DLD1 (cell line): ENCODE results near the gene EHMT1.
"Not testable (repeated sequence)": the region's sequence is repeated elsewhere in the genome, so short reads cannot be mapped to it uniquely, and the experiment has no call there.

Experiments
- in situ Hi-C: cut with HindIII; loops from 2 replicates; pipeline ENCODE4 v1.10.0; 2017; ENCODE audit warnings: low sequenced_read_pairs

Gene EHMT1

DNA sequence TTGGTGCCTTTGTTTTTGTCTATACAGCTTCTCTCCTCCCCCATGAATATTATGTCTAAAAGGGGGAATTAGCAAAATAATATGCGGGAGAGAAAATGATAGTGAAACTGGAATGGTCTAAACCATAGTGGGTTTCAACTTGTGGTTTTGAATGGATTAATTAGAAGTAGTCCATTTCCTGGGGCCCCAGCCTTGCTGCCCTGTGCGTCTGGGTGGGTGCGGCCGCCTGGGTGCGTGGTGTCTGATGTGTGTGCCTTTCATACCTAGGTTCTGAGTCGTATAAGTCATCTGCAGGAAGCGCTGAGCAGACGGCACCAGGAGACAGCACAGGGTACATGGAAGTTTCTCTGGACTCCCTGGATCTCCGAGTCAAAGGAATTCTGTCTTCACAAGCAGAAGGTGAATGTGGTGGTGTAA is 138.8 kb downstream of the EHMT1 start:
- in situ Hi-C loops: no loop called here

DNA sequence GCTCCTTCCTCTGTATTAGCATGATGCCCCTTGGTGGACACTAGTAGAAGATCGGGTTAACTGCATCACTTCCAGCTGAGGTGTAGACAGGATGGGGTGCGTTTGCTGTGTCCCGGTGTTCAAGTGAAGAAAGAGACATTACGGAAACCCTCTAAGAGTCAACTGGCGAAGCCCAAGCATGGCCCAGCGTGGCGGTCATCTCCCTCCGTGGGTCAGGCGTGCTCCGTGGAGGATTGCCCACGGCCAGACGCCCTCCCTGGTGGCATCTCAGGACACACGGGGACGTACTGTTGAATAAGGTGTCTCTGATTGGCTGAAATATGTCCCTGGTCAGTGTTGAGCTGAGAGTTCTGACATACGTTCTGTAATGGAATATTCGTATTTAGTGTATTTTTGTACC is 139.3 kb downstream of the EHMT1 start:
- in situ Hi-C loops: no loop called here

DNA sequence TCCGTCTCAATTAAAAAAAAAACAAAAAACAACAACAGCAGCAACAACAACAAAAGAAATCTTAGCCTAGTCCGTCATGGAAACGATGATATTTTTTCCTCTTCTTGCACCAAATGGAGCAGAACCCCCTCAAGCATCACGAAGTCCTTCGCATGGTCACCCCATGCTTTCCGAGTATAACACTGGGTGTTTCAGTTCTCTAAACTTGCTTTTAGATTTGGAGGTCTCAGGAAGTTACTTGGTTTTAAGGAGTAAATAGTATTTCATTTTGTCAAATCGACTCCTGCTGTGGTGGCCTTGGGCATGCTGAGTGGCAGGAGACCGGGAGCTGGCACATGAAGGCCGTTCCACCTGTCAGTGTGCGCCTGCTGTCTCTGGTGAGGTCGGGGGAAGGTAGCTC is 140.3 kb downstream of the EHMT1 start:
- in situ Hi-C loops: no loop called here

DNA sequence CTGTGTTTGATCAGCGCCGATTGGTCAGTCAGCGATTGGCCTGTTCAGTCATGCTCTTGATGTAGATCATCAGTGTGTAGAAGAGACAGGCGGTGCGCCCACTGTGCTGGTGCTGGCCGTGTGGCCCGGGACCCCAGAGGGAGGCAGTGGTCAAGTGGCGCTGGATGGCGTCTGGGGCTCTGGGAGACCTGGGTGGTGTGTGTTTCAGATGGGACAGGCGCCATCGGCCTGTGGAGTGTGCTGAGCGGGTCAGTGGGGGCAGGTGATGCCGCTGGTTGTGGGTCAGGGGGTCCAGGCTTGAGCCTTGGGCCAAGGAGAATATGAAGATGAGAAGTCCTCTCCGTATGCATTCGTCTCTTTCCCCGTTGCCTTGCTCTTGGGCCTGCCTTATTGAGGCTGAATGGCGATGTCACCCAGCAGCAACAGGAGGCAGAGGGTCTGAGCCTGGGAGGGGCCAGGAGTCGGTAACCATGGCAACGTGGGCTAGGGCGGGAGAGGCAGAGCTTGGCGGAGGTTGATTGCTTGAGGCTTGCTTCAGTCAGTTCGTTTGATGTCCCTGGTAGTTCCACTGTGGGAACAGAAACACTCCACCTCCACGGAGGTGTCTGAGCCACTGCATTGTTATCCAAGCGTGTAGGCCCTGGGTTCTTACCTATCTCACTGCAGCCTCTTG is 141.0 kb downstream of the EHMT1 start:
- in situ Hi-C loops: no loop called here

DNA sequence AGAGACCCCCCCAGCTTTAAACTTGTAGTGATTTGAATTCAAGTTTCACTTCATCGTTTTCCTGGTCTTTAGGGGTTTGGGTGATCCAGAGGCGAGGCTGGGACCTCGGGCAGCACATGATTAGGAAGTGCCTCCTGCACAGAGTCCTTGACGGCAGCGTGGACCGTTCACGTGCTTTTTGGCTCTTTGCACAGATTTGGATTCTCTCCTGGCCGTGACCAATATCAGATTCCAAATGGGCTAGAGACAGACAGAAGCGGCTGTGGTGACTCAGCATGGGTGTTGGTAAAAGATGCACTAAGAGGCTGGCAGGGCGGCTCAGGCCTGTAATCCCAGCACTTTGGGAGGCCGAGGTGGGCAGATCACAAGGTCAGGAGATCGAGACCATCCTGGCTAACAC is 141.6 kb downstream of the EHMT1 start:
- in situ Hi-C loops: no loop called here

DNA sequence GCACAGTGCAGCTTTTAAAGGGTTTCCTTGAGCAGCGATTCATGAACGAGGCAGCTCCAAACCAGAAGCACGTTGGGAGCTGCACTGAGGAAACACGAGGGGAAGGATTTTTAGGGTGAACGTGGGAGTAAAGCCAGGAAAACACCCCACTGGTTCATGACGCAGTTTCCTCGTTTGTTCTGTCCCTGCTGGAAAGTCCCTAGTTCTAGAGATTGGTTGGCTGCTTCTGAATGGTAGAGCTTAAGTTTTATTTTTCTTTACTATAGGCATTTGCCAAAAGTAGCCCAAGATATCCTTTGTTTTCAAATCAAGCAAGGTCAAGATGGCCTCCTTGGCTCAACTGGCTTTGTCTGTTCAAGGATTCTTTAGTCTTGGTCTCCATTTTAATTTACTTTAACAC is 142.2 kb downstream of the EHMT1 start:
- in situ Hi-C loops: no loop called here

DNA sequence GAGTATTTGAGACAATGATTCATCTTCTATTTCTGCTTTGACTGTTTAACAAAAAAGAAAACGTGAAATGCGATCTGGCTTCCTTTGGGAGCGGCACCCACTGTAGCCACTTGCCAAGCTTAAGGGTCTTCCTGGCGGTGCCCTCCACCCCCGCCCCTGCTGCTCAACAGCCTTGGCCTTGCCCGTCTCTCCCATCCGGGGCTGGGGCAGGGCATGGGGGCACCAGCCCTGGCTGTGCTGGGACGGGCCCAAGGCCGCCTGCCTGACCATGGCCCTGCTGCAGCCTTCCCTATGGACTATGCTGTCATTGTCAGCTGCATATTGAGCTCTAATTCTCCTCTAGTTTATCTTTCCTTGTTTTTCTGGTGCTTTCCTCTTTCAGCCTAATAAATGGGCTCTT is 143.0 kb downstream of the EHMT1 start:
- in situ Hi-C loops: no loop called here

DNA sequence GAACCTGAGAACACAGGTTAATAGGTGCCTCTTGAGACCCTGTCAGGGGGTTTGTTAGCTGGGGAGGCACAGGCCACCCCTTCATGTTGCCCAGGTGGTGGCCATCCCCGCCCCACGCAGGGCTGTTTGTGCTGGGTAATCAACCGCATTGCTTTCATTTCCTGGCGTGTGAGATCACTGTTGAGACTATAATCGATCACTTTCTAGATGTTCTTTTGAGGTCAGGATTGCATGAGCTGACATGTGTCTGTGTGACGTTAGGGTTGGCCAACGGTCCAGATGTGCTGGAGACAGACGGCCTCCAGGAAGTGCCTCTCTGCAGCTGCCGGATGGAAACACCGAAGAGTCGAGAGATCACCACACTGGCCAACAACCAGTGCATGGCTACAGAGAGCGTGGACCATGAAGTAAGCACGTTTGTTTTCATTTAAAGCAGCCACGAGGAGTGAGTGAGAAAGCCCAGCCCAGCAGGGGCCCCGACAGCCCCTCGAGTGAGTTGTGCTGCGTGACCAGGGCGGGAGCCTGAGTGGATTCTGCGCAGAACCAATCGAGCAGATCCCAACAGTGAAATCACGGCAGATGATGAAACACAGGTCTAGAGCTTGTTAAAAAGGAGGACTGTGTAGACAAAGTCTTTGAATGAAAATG is 143.7 kb downstream of the EHMT1 start:
- in situ Hi-C loops: no loop called here

DNA sequence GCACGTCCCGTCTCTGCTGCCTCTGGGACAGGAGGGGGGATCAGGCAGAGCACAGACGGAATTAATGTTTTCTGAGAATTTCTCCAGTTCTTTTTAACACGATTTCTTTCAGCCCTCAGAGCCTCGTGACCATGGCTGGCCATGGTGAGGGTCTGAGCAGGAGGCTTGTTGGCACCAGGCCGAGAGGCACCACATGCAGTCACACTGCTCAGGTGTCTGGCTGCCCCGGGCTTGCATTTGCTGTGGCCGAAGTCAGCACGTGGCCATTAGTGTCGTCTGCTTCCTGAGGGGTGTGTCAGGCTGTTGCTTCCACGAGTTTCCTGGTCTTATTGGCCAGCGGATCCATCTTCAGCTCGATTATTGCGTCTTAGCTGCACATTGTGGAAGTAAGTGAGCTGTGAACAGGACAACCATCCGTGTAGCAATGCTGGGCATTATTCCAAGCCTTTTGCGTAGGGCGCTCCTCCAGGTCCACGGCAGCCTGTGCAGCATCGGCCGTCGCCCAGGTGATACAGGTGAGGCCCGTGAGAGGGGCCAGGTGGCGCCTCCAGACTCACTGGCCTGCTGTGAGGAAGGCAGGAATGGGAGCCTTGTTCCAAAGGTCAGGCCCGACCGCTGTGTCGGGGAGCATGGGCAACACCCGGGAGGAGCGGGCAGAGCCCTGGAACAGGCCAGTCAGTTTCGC is 144.6 kb downstream of the EHMT1 start:
- in situ Hi-C loops: no loop called here

DNA sequence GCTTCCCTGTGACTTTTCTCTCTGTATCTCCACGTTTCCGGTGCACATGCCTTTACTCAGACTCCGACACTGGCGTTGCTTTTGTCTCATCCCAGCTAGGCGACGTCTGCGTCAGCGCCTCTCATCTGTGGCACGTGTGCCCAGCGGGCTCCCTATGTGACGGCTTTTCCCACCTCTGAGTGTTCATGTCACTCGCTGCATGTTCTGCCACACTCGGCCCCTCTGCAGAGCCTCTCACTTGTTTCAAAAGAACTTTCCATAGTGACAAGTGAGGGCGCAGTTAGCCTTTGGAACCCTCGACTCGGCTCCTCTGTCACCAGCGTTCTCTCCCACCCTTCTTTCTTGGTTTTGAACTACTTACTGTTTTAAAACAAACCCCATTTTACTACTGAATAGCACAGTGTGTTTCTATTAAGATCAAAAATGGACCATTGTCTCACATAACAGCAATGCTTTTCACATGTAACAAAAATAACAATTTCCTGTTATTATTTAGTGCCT is 145.4 kb downstream of the EHMT1 start:
- in situ Hi-C loops: no loop called here

DNA sequence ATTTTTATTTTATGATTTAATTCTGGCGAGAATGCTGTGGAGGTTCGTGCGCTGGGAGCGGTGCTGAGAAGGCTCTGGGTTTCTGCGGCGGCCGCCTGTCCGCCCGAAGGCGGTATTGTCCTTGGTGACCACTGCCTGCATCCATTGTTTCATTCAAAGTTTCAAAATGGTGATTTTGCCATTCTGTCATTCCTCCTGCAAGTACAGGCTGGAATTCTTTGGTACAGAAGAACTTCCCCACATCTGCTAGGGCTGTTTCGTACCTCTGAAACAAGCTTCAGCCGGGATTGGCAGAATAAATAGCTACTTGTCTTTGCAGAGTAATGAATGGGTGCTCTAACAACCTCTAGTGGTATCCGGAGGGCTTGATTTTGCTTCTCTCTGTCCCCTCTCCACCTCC is 146.2 kb downstream of the EHMT1 start:
- in situ Hi-C loops: no loop called here

DNA sequence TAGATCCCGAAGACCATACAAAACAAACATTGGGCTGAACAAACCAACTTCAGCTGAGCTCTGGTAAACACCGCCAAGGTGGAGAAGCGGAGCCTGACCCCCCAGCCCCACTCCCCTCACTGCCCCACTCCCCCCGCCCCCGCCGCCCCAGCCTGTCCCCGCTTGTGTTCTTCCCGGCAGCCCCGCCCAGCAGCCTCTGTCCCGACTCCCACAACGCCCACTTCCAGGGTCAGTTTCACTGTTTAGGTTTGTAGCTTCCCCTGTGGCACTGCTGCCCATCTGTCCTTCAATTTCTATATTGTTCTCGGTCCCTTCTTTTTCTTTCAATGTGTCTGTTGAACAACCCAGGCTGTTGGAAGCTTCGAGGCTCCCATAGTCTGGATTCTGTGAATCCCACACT is 146.7 kb downstream of the EHMT1 start:
- in situ Hi-C loops: no loop called here

DNA sequence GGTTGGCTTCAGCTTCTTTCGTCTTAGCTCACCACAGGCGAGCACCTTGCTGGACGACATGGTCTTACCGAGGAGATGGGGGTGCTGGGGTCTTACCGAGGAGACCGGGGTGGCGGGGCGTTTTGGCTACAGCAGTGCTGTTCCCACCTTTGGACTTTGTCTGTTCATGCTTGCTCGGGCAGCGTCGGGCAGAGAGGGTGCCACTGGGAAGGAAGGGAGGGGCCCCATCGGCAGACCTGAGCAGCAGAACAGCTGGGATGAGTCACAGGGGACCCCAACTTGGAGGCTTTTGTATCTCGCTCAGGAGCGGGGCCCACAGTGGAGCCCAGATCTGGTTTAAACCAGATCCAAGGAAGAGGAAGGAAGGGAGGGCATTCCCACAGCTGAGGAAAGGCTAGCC is 152.8 kb downstream of the EHMT1 start:
- in situ Hi-C loops: no loop called here

DNA sequence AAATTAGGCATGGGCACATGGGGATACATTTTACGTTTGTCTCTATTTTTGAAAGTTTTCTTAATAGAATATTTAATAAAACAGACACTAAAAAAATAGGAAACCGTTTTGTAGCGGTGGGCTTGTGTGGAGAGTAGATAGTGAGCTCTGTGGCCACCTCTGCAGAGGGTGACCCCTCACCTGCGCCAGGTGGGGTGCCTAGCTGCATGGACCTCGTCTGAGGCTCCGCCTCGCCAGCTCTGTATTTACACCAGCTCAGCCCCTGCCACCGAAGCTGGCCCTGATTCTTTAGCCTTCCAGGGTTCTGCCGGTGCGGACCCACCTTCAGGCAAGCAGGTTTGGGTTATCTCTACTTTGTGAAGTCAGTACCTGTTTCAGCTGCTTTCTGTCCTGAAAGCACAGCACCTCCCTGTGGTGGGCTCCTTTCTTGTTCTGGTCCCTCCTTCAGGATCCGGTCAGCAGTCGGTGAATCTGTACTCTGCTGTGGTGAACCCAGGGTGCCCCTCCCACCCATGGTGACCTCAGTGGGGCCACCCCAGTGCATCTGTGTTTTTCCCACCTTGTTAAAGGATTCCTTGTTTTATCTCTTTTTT is 153.6 kb downstream of the EHMT1 start:
- in situ Hi-C loops: no loop called here

DNA sequence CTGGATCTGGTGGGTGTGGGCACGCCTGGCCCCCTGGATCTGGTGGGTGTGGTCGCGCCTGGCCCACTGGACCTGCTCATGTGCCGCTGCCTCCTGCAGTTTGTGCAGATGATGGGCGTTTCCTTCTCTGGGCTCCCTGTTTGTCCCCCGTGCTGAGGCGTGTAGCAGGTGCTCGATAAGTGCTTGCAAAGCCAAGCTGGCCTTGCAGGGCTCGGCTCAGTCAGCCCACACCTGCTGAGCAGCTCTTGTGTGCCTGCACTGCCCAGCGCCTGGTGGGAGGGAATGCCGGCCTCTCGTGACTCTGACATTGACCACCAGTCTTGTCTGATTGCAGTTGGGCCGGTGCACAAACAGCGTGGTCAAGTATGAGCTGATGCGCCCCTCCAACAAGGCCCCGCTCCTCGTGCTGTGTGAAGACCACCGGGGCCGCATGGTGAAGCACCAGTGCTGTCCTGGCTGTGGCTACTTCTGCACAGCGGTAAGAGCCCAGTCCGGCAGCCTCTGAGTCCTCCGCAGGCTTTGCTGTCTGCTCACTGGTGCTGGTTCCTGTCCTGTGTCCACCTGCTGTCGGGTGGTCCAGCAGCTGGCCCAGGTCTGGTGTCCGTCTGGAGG is 156.1 kb downstream of the EHMT1 start:
- in situ Hi-C loops: no loop called here

DNA sequence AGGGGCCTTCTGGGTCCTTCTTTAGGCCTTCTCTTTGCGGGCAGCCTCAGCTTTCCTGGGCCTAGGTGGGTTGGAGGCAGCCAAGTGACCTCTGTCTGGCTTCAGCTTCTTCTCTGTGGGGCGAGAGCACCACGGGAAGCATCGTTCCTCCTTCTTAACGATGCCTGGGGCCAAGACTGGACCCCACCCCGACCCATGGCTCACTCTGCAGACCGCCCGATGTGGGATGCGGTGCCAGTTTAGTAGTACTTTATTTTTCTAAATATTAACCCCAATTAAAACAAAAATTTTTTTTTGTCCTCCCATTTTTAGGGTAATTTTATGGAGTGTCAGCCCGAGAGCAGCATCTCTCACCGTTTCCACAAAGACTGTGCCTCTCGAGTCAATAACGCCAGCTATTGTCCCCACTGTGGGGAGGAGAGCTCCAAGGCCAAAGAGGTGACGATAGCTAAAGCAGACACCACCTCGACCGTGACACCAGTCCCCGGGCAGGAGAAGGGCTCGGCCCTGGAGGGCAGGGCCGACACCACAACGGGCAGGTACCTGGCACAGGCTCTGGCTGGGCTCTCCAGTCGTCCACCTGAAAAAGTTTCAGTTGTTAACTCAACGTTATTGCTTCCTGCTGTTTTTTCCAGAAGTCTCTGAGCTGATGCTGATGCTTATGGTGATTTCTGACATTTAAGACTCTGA is 157.6 kb downstream of the EHMT1 start:
- in situ Hi-C loops: no loop called here

DNA sequence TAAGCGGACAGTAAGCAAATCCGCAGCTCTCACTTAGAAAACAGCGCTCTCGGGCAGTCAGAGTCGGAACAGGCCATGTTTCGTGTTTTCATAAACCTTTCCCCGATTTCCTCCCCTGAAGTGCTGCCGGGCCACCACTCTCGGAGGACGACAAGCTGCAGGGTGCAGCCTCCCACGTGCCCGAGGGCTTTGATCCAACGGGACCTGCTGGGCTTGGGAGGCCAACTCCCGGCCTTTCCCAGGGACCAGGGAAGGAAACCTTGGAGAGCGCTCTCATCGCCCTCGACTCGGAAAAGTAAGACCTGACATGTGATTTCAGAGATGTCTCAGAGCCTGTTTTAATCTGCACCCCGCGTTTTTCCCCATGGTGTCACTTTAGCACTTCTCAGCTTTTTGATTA is 159.0 kb downstream of the EHMT1 start:
- in situ Hi-C loops: no loop called here

DNA sequence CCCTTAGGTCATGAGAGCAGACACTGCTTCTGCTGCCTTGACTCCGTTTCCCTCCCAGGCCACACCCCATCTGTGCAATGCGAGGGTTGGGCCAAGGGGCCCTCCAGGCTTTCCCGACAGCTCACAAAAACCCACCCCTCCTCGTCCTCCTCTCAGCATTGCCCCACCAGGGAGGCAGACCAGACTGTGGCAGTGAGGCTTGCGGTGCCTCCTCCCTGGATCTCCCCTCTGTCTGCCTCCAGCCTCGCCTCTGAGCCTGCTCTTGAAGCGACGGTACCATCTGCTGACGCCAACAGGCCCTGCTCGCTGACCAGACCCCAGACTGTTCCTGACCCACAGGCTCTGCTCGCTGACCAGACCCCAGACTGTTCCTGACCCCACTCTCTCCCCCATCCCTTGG is 159.5 kb downstream of the EHMT1 start:
- in situ Hi-C loops: no loop called here

DNA sequence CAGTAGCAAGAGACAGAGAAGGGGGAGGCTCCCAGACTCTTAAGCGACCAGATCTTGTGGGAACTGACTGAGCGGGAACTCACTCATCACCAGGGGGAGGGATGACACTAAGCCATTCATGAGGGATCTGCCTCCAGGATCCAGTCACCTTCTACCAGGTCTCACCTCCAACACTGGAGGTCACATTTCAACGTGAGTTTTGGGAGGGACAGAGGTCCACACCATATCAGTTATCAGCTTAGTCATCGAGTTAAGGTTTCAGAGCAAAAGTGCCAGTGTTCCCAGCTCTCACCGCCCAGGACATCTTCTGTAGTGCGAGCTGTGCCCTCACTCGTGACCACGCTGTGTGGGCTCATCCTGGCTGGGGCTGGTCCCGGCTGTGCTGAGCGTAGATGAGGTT is 160.1 kb downstream of the EHMT1 start:
- in situ Hi-C loops: no loop called here

DNA sequence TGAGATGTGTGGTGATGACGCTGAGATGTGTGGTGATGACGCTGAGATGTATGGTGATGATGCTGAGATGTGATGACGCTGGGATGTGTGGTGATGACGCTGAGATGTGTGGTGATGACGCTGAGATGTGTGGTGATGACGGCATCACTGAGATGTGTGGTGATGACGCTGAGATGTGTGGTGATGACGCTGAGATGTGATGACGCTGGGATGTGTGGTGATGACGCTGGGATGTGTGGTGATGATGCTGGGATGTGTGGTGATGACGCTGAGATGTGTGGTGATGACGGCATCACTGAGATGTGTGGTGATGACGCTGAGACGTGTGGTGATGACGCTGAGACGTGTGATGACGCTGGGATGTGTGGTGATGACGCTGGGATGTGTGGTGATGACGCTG is 161.2 kb downstream of the EHMT1 start:
- in situ Hi-C loops: not testable (repeated sequence)
